ENCODE data around the gene AKT3.

- TF ChIP-seq CTCF (conservative IDR thresholded peaks at IDR 0.05; ENCODE audit: low read depth, low read length) (no peak), EZH2 (IDR thresholded peaks at IDR 0.05; ENCODE audit: low read length, unreplicated experiment) (no peak)
Observed at GRCh38 chr1:243482141-243483022, 367.7 kb downstream of the AKT3 start.
